Renal cortex interstitium (tissue), 11 donors: ENCODE results near the gene ARAP1. TPM values are rescaled to one million over a fixed set of nuclear protein-coding genes. Genes with fewer than 3 reads are reported as not detected.

Experiments used
- DNase-seq, 11 donors: peaks; one replicate each; pipeline ENCODE4 v3.0.0-alpha.2; 2013; ENCODE audit warnings: low read depth in 9 of 11, low spot score in 4 of 11; ENCODE audit errors: extremely low read depth in 1 of 11
- polyA plus RNA-seq, 3 donors: library from polyadenylated mRNA; unstranded; fragments of 120-200 nt; gene quantifications; one replicate each; pipeline ENCODE4 v1.2.1, GENCODE V29; 2013; ENCODE audit not compliant: insufficient read length in 3 of 3

ARAP1 gene
- polyA plus RNA-seq, 3 donors = 59.6 to 89.1 (median 85.3) TPM

DNA sequence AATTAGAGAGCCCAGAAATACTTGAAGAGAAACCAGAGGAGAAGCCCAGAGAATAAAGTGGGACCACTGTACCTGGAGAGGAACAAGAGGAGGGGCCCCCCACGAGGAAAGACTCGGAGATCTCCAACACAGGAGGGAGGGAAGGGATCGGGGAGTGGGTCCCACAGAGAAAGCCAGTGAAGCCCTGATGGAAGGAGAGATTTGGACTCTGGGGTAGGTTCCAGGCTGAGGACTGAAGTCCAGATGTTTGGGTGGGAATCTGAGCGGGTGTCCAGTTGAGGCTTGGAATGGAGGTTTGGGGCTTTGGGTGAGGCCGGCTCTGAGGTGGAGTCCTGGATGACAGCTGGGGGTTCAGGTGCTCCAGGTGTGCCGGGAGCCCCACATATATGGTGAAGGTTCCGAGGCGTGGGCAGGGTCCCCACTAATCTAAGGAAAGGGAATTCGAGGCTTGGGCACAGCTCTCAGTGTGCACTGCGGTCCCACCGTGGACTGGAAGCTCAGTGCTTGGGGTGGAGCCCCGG lies 110.6 kb downstream of the ARAP1 start:
- no peak for DNase-seq

DNA sequence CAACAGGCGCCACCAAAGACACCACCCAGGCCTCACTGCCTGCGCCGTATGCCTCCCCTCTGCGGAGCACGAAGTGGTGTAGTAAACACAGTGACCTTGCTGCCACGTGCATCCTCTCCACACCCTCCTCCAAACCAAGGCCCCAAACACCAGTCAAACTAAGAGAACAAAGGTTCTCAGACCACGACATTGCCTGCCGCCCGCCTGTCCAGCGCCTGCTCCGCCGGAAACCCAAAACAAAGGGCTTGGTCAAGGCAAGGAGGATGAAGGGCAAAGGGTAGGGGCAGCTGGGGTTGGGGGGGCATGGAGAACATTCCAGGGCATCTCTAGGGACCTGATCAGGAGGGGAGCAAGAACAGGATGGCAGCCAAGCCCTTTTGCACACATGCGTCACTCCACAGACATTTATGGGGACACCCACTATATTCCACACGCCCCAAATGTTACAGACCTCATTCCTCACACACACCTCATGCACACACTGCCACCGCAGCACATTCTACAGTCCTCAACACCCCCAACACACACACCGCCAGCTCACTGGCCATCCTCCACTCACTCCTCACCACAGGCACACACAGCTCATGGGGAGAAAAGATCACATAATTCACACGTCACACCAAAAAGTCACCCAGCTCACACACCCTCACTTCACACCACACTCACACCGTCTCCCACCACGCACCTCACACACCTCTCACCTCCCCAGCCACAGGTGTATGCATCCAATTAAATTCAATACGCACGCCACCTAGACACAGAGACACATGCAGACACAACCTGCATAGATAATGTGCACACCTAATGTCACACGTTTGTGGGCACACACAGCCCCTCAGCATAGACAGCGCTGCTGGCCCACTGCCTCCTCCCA lies 112.5 kb downstream of the ARAP1 start:
- DNase-seq = no peak

DNA sequence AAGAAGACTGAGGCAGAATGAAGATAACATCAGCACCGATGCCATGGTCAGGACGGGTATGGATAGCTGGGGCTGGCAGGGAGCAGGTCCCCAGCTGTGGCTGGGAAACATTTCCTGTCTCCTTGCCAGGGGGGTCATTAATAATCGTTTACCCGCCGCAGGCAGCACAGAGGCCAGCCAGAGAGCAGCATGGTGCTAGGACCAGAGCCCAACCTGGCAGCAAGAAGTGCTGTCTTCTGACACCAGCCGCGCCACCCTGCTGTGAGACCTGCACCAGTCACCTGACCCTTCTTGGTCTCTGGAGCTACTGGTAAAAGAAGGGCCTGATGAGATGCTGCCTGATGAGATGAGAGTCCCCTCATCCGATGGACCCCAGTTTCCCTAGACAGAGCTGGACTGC lies 114.3 kb downstream of the ARAP1 start:
- no peak for DNase-seq

DNA sequence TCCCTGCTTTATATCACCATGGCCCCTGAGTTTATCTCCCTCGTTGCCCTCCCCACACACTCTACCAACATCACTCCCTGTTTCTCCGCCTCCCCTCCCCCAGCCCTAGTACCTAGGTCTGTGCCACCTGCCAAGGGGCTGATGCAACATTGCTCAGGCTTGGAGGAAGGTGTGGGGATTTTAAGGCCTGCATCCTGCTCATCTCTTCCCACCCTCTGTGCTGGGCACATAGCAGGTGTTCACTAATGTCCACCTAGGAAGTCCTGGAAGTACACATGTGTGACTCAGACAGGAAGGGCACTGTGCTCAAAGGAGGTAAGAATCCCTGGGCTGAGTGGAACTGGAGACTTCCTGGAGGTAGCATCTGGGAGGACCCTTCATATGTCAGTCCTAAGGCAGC lies 115.0 kb downstream of the ARAP1 start:
- no peak for DNase-seq

DNA sequence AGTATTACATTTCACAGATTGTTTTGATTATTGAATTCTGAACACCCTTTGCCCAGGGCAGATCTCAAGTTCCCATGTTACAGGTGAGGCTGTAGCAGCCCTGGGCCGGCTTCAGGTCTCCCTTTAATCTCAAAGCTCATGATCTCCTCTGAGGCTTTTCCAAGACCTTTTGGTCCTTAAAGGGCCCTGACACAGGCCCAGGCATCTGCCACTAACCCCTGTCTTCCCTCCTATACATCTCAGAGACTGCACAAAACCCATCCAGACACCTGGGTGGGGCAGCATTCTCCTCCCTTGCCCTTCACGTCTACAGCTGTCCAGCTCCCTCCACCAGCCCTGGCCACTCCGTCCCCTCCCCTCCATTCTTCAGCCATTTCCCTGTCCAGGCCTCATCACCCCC lies 115.8 kb downstream of the ARAP1 start:
- DNase-seq = no peak

DNA sequence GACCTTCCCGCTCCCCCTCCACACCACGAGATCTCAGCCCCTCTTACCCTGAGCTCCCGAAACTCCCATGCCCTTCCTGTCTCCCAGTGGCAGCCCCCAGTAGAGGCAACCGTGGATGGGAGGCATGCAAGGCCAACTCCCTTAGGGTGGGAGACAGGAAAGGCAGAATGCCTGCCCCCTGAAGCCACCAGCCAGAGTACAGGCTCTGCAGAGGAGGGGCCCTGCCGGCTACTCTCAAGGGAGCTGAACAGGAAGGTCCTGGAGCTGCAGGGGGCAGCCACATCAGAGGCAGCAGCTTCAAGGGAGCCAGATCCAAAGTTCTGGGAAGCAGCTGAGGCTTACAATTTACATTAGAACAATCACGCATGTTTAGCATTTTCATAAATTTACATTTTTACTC lies 116.3 kb downstream of the ARAP1 start:
- no peak for DNase-seq

DNA sequence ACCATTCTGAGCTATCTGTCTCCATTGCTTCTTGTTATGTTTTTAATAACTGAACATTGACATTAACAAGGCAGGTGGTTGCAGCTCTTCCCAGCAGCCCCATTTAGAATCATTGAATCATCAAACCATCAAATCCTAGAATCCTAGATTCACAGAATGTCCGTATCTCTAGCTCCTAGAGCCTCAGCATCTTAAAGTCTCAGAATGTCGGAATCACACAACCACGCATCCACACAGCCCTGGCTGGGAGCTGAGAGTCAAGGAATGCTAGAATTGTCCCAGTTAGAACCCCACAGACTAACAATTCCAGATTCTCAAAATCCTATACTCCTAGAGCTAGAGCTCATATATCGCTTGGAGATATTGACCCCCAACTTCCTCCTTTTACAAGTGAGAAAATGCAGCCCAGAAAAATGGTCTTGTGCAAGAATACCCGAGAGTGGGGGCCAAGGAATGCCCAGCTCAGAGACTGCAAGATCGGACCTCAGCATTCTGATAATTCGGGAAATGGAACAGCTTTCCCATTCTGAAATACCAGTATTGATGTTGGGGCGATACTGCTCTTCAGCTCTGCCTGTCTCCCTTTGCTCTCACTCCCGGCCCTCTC lies 116.8 kb downstream of the ARAP1 start:
- no peak for DNase-seq

Other genes starting within 250 kb of the ARAP1 start
- 10 to 100 TPM; 17.1 to 21.1 (median 17.9) TPM for gene PDE2A, start 78.0 kb downstream of the ARAP1 start, polyA plus RNA-seq
- gene STARD10, start 41.6 kb upstream of the ARAP1 start, polyA plus RNA-seq = 10 to 100 TPM; 60.0 to 85.1 (median 80.7) TPM
- 10 to 100 TPM; 31.0 to 54.8 (median 32.1) TPM for gene ATG16L2, start 62.0 kb upstream of the ARAP1 start, polyA plus RNA-seq